ENCODE results near the gene GARRE1.
"Not testable (repeated sequence)": the region's sequence is repeated elsewhere in the genome, so short reads cannot be mapped to it uniquely, and the experiment has no call there.

GRCh38 chr19:34253167-34253566 is 1.2 kb upstream of the GARRE1 start:
- not testable (repeated sequence) for TF ChIP-seq CTCF, POLR2A (IDR thresholded peaks at IDR 0.05)
